ENCODE measurements around the gene SDSL.

The SDSL gene, protein sequence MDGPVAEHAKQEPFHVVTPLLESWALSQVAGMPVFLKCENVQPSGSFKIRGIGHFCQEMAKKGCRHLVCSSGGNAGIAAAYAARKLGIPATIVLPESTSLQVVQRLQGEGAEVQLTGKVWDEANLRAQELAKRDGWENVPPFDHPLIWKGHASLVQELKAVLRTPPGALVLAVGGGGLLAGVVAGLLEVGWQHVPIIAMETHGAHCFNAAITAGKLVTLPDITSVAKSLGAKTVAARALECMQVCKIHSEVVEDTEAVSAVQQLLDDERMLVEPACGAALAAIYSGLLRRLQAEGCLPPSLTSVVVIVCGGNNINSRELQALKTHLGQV

DNA sequence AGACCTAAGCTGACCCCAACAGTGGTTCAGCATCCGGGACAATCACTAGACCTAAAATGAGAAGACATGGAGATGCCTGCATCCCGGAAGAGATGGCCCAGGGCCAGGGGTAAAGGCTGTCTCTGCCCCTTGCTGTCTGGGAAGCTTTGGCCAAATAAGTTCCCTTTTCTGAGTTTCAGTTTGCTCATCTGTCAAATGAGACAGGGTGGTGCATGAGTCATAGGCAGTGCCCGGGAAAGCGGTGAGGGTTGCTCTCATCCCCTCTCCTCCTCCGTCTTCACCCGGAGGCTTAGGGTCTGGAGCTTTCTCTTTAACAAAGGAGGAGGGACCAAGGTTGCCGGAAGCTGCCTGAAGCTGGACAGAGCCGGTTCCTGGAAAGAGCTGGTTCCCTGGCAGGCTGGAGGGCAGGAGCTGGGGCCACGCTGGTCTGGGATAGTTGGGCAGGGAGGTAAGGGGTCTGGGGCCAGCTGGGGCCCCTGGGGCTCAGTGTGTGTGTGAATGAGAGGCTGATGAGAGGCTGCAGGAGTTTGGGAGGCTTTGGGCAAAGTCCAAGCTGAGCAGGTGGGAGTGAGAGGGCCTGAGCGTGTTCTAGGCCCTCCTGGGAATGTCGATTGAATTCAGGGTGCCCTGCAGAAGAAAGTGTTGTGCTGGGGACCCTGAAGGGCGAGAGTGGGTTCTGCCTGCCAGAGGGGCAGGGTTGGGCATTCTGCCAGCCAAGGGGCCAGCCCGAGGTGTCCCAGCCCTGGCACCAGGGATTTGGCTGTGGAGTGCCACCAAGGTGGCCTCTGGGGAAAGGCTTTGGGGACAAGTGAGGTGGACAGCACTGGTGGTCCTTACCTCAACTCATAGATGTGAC lies at the start of gene SDSL:
Gene SDSL (plus strand): TSS at position 351 of the 856 bp plus-strand sequence. CDS start 5,603 bp downstream, outside the sequence.
- peak; percentile 99 for DNase-seq

DNA sequence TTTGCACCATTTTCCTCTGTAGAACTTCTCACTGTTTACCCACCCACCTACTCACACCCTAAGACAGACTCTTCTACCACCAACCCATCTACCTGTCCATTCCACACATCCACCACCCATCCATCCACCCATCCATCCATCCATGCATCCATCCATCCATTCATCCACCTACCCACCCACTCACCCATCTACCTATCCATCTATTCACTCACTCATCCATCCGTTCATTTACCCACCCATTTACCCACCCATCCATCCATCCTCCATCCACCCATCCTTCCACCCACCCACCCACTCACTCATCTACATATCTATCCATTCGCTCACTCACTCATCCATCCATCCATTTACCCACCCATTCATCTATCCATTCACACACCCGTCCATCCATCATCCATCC lies 48.7 kb upstream of the SDSL start:
- no peak for DNase-seq

DNA sequence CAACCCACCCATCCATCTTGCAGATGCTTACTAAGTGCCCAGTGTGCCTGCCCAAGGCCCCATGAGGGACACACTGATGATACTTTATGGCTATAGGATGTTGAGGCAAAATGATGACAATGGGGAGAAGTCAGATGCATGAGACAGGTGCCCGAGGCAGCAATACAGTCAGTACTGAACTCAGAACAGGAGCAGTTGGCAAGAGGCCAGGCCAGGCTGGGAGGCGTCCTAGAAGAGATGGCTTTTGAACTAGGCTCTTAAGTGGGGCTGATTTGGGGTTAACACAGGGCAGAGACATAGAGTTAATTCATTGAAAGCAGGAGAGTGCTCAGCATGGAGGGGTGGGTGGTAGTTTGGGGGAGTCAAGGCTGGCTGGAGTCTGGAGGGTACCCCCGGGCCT lies 48.2 kb upstream of the SDSL start:
- DNase-seq = no peak

GRCh38 chr12:113374823-113375428 lies 47.3 kb upstream of the SDSL start:
- no peak for DNase-seq

DNA sequence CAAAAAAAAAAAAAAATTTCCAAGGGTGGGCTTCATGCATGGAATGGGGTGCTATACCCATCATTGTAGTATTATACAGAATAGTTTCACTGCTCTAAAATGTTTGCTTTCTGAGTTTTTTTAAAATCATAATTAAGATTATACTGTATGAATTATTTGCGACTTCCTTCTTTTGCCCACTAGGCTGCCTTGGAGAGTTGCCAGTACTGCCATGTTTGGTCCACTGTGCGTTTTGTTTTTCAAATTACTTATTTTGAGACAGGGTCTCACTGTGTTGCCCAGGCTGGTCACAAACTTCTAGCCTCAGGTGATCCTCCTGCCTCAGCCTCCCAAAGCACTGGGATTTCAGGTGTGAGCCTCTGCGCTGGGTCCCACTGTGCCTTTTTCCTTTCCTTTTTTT lies 43.9 kb upstream of the SDSL start:
- DNase-seq = no peak

- DNase-seq = no peak
Measured at GRCh38 chr12:113381220-113381619, 41.0 kb upstream of the SDSL start.

DNA sequence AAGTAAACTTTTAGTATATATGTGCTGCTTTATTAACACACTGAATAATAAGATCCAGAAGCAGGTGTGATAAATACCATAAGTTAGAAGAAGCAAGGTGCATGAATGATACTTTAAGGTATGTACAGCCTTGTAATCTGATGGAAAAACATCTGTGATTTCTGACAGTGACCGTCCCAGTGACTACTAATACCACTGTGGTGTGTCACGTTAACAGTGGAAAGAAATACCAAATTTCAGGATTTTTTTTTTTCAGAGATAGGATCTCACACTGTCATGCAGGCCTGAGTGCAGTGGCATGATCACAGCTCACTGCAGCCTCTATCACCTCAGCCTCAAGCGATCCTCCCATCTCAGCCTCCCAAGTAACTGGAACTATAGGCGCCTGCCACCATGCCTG lies 40.0 kb upstream of the SDSL start:
- DNase-seq = no peak

- no peak for DNase-seq
Measured at GRCh38 chr12:113384778-113385177, 37.4 kb upstream of the SDSL start.

GRCh38 chr12:113385282-113385882 lies 36.8 kb upstream of the SDSL start:
- peak; percentile 29 for DNase-seq

DNA sequence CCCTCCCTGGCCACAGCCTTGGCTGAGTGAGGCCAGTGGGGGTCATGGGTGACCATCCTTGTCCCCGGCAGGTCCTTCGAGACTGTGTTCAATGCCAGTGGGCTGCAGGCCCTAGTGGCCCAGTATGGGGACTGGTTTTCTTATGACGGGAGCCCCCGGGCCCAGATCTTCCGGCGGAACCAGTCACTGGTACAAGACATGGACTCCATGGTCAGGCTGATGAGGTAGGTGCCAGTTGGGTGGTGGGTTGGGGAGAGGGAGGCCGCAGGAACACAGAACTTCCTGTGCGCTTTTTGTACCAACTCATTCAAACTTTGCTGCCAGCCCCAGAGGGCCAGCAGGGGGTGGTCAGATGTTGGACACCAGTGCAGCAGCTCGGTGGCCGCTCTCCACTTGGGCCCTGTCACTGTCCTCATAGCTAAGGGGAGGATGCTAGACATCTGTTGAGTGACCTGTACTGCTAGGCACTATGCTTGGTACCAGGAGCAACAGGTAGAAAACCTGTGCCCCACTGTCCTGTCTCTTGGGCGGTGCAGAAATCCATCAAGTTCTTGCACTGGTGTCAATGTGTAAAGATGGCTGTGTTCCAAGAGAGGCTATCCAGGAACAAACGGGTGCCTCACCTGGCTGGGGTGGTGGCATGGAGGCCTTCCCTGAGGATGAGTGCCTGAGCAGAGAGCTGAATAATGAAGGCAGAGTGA lies 35.2 kb upstream of the SDSL start:
- no peak for DNase-seq

DNA sequence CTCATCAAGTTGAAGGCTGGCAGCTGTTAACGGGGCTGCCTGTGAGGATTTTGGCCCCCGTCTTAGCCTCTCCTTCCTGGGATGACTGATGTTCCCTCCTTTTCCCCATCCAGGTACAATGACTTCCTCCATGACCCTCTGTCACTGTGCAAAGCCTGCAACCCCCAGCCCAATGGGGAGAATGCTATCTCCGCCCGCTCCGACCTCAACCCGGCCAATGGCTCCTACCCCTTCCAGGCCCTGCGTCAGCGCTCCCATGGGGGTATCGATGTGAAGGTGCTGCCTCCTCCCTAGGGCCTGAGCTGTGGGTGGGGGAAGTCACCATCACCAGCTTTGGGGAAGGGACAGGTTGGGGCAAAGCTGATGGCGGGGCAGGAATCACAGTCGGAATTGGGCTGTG lies 34.5 kb upstream of the SDSL start:
- no peak for DNase-seq

- no peak for DNase-seq
Measured at GRCh38 chr12:113388351-113388750, 33.8 kb upstream of the SDSL start.

- no peak for DNase-seq
Measured at GRCh38 chr12:113390064-113391043, 31.8 kb upstream of the SDSL start.

- no peak for DNase-seq
Measured at GRCh38 chr12:113391145-113391544, 31.0 kb upstream of the SDSL start.

GRCh38 chr12:113391650-113392337 lies 30.4 kb upstream of the SDSL start:
- no peak for DNase-seq

- no peak for DNase-seq
Measured at GRCh38 chr12:113392520-113392919, 29.7 kb upstream of the SDSL start.

GRCh38 chr12:113392988-113393579 lies 29.1 kb upstream of the SDSL start:
- DNase-seq = no peak

DNA sequence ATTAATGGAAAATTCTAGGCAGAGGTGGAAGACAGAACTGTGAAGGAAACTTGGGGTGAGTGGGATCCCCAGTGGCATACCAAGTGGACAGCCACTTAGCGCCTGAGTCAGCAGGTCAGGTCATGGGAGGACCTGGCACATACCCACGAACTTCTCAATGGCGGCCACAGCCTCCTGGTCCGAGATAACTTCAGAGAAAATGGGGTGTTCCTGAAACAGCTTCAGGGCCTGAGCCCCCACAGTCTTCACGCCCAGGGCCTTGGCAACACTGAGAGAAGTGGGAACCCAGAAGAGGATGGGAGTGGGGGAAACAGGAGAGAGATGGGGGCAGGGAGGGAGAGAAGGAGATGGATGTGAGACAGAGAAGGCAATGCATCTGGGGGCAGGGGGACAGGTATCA lies 28.4 kb upstream of the SDSL start:
- DNase-seq = no peak

GRCh38 chr12:113395119-113395518 lies 27.1 kb upstream of the SDSL start:
- no peak for DNase-seq

- no peak for DNase-seq
Measured at GRCh38 chr12:113396200-113396599, 26.0 kb upstream of the SDSL start.

All from inflammatory macrophage treated with lipopolysaccharide for 4 hours (primary cell).